ENCODE data around the gene TRIM3. TPM values are rescaled to one million over a fixed set of nuclear protein-coding genes. Genes with fewer than 3 reads are reported as not detected.

Gene TRIM3
- total and polyA plus RNA-seq, 2 of the 8 experiments (the other 6 are each of a cell fraction or from before 2014, with no cell fraction given): 10.7 to 14.3 TPM

- TF ChIP-seq RNF2 (IDR thresholded peaks at IDR 0.05; ENCODE audit: borderline replicate concordance, low read depth, low read length, missing control alignments, poor library complexity, severe bottlenecking): no peak
- no peak for TF ChIP-seq JUND (IDR thresholded peaks at IDR 0.05; ENCODE audit: low read length)
- TF ChIP-seq CREB1 (IDR thresholded peaks at IDR 0.05): no peak
- TF ChIP-seq SP2 (IDR thresholded peaks at IDR 0.05; ENCODE audit: low read length): no peak
- no peak for TF ChIP-seq POU5F1 (IDR thresholded peaks at IDR 0.05; ENCODE audit: low read depth, low read length)
- TF ChIP-seq, protein P1, sequence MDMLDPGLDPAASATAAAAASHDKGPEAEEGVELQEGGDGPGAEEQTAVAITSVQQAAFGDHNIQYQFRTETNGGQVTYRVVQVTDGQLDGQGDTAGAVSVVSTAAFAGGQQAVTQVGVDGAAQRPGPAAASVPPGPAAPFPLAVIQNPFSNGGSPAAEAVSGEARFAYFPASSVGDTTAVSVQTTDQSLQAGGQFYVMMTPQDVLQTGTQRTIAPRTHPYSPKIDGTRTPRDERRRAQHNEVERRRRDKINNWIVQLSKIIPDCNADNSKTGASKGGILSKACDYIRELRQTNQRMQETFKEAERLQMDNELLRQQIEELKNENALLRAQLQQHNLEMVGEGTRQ (IDR thresholded peaks at IDR 0.05; ENCODE audit: low read length): no peak
- no peak for TF ChIP-seq SP4 (IDR thresholded peaks at IDR 0.05; ENCODE audit: low read length)
- TF ChIP-seq MAFK (IDR thresholded peaks at IDR 0.05; ENCODE audit: low read depth, low read length): no peak
- no peak for TF ChIP-seq SP1 (IDR thresholded peaks at IDR 0.05; ENCODE audit: low read depth, low read length)
- TF ChIP-seq BCL11A (IDR thresholded peaks at IDR 0.05; ENCODE audit: low read depth in 2 of 2, low read length in 2 of 2): no peak
- TF ChIP-seq, protein P2, sequence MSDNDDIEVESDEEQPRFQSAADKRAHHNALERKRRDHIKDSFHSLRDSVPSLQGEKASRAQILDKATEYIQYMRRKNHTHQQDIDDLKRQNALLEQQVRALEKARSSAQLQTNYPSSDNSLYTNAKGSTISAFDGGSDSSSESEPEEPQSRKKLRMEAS (IDR thresholded peaks at IDR 0.05): no peak
- TF ChIP-seq ASH2L (IDR thresholded peaks at IDR 0.05; ENCODE audit: low read length): no peak
- no peak overlapping the region for H3K23ac ChIP-seq (ENCODE audit: insufficient read length)
- DNase-seq (ENCODE audit: low read depth in 1 of 2, low spot score in 2 of 2): no peak
- no peaks in the 10 kb centered on the region for H3K9me3 ChIP-seq (ENCODE audit: insufficient read depth in 2 of 2, low read depth in 1 of 2, low read length in 1 of 2)
- H4K20me1 ChIP-seq (replicated peaks in 1 of 2; ENCODE audit: control insufficient read depth in 1 of 2, insufficient read depth in 2 of 2, low read length in 2 of 2): no peaks in the 10 kb centered on the region
- no peak overlapping the region for H3K14ac ChIP-seq (ENCODE audit: insufficient read length)
- no peaks in the 10 kb centered on the region for H3K27me3 ChIP-seq (replicated peaks in 1 of 4; ENCODE audit: control insufficient read depth in 3 of 4, extremely low read depth in 1 of 4, insufficient read depth in 3 of 4, low read length in 3 of 4)
- 81% methylated on average over 3 of the region's 3 CpGs; no CpG with 5 or more reads in 1 of the 2 experiments for WGBS, 2 experiments (ENCODE audit: extremely low coverage in 1 of 2, insufficient coverage in 1 of 2, insufficient read length in 1 of 2, insufficient replicate concordance in 2 of 2, low coverage in 1 of 2, low lambda C conversion rate in 2 of 2, missing lambda C conversion rate in 1 of 2)
- H2BK120ac ChIP-seq (replicated peaks; ENCODE audit: low read depth, low read length): no peak overlapping the region
- H3K23me2 ChIP-seq (ENCODE audit: low read depth, low read length): no peaks in the 10 kb centered on the region
- H2BK12ac ChIP-seq (ENCODE audit: low read depth, low read length): no peak overlapping the region
- ChIA-PET POLR2A (ENCODE audit: partially characterized antibody) (interaction anchor here (1.5 to 2.1 kb wide), 2 partner anchors 15 to 23 kb away, joined by 5 to 6 read pairs; partner anchors contain the start of genes ARFIP2 and TIMM10B), CTCF (ENCODE audit: partially characterized antibody) (interaction anchor here (0.9 to 6.8 kb wide), 19 partner anchors 10 to 179 kb away, joined by 3 to 107 read pairs (median 6); partner anchors contain the start of genes HPX and MRPL17)
- FAIRE-seq: no peak
- no peak overlapping the region for H2AFZ ChIP-seq (ENCODE audit: low read length)
- no peak overlapping the region for H2BK15ac ChIP-seq (ENCODE audit: low read length)
- H3K9ac ChIP-seq (replicated peaks in 1 of 4; ENCODE audit: extremely low read depth in 1 of 4, low read depth in 3 of 4, low read length in 3 of 4): no peak overlapping the region
- no peak overlapping the region for H3K27ac ChIP-seq (ENCODE audit: low read depth, low read length)
- H3K56ac ChIP-seq (replicated peaks; ENCODE audit: insufficient read length, low read depth, low read length): no peak overlapping the region
- H3K4me1 ChIP-seq (replicated peaks in 1 of 4; ENCODE audit: control insufficient read depth in 3 of 4, insufficient read depth in 4 of 4, low read length in 3 of 4): no peaks in the 10 kb centered on the region
- H4K5ac ChIP-seq (ENCODE audit: insufficient read length, low read depth, low read length): no peak overlapping the region
- H3K4me2 ChIP-seq (ENCODE audit: insufficient read depth in 1 of 2, low read depth in 2 of 2, low read length in 2 of 2): no peak overlapping the region
- peaks cover 0 to 2% (median 0%) of the 10 kb centered on the region in 4 experiments; a peak in 5 of 8 replicates for H3K36me3 ChIP-seq (ENCODE audit: control insufficient read depth in 2 of 4, insufficient read depth in 4 of 4, low read length in 3 of 4)
- no peaks in the 10 kb centered on the region for H3K79me1 ChIP-seq (ENCODE audit: low read depth, low read length)
- H2BK20ac ChIP-seq (ENCODE audit: low read length): no peak overlapping the region
- no peak overlapping the region for H4K91ac ChIP-seq (replicated peaks; ENCODE audit: insufficient read length, low read length)
- H2BK5ac ChIP-seq (ENCODE audit: low read depth, low read length): no peak overlapping the region
- no peak overlapping the region for H4K8ac ChIP-seq (ENCODE audit: extremely low read depth, insufficient read depth, low read length)
- H2AK5ac ChIP-seq (ENCODE audit: low read depth, low read length): no peak overlapping the region
- H3K18ac ChIP-seq (ENCODE audit: extremely low read depth, low read length): no peak overlapping the region
- no peak overlapping the region for H3K4ac ChIP-seq (replicated peaks; ENCODE audit: insufficient read length, low read depth, low read length)
- H3K4me3 ChIP-seq (ENCODE audit: extremely low read depth in 1 of 4, insufficient read depth in 2 of 4, low read depth in 3 of 4, low read length in 4 of 4): no peak overlapping the region
- H3K79me2 ChIP-seq (ENCODE audit: control insufficient read depth in 1 of 2, insufficient read depth in 2 of 2, low read length in 2 of 2): no peaks in the 10 kb centered on the region
Observed at GRCh38 chr11:6504166-6504565, 30.4 kb upstream of the TRIM3 start.

Measured in H1 (cell line).